Anterior cingulate cortex (tissue), 58 donors: ENCODE data around the gene ATG9B.

Source experiments
- DNase-seq, 58 donors: peaks; one replicate each; lab custom pipeline; 2025; lab: John Stamatoyannopoulos, UW

ATG9B gene

DNA sequence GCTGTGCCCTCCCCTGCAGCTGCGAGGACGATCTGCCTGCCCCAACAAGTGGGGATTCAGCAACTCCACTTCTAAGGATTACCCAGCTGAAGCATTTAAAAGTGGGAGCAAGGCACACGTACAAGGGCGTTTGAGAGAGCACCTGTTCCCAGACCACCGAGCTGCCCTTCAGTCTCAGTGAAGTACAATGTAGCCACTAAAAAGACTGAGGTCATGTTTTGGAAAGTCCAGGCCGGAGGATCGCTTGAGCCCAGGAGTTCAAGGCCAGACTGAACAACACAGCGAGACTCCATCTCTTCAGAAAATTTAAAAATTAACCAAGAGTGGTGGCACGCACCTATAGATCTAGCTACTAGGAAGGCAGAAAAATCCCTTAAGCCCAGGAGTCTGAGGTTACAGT is 18.7 kb downstream of the ATG9B start:
- DNase-seq, result no peak

DNA sequence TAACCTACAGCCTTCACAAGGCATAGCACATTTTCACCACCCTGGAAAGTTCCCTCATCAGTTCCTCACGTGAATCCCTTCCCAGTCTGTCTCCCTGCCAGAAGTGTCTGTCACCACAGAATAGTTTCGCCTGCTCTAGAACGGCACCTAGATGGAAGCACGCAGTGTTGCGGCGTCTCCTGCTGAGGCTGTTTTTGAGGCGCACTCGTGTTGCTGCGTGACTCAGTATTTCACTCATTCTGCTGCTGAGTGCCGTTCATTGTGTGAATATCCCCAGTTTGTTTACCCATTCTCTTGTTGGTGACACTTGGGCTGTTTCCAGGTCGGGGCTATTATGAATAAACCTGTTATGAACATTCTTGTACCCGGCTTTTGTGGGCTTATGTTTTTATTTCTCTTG is 20.7 kb downstream of the ATG9B start:
- no peak for DNase-seq

GRCh38 chr7:151001546-151001945 is 22.7 kb downstream of the ATG9B start:
- no peak for DNase-seq

GRCh38 chr7:151000897-151001495 is 23.3 kb downstream of the ATG9B start:
- no peak for DNase-seq

GRCh38 chr7:150999497-151000230 is 24.6 kb downstream of the ATG9B start:
- no peak for DNase-seq

DNA sequence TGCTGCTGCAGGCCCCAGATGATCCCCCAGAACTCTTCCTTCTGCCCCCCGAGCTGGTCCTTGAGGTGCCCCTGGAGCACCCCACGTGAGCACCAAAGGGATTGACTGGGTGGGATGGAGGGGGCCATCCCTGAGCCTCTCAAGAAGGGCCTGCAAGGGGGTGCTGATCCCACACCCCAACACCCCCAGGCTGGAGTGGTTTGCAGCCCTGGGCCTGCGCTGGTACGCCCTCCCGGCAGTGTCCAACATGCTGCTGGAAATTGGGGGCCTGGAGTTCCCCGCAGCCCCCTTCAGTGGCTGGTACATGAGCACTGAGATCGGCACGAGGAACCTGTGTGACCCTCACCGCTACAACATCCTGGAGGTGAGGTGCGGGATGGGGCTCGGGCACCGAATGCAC is 25.3 kb downstream of the ATG9B start:
- DNase-seq, result no peak

- no peak for DNase-seq
Observed at GRCh38 chr7:150998341-150998740, 26.0 kb downstream of the ATG9B start.

DNA sequence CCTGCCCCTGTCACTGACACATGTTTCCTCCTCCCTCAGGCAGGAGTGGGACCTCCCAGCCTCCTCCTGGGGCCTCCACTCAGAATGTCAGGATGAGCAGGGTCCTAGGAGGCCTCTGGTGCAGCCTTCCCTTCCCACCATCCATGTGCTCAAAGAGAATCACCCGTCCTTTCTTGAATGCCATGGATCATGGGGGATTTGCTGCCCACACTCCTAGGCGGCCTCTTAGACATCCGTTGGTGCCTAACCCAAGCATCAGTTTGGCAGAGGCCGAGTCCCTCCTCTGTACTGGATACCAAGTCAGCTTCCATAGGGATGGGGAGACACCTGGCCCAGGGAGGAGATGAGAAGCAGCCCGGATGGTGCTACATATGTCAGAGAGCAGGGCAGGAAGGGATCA is 26.5 kb downstream of the ATG9B start:
- DNase-seq, result no peak

DNA sequence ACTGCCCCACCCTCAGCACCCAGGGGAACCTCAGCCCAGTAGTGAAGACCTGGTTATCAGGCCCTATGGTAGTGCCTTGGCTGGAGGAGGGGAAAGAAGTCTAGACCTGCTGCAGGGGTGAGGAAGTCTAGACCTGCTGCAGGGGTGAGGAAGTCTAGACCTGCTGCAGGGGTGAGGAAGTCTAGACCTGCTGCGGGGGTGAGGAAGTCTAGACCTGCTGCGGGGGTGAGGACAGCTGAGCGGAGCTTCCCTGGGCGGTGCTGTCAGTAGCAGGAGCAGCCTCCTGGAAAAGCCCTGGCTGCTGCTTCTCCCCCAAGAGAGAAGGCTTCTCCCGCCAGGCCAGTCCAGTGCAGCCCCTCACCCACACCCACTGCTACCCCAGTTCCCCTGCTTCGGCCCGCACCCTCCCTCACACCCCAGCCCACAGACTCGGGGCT is 27.2 kb downstream of the ATG9B start:
- DNase-seq, result no peak

GRCh38 chr7:150996376-150997074 is 27.8 kb downstream of the ATG9B start:
- no peak for DNase-seq

- DNase-seq, result no peak
Observed at GRCh38 chr7:150994838-150995510, 29.3 kb downstream of the ATG9B start.

DNA sequence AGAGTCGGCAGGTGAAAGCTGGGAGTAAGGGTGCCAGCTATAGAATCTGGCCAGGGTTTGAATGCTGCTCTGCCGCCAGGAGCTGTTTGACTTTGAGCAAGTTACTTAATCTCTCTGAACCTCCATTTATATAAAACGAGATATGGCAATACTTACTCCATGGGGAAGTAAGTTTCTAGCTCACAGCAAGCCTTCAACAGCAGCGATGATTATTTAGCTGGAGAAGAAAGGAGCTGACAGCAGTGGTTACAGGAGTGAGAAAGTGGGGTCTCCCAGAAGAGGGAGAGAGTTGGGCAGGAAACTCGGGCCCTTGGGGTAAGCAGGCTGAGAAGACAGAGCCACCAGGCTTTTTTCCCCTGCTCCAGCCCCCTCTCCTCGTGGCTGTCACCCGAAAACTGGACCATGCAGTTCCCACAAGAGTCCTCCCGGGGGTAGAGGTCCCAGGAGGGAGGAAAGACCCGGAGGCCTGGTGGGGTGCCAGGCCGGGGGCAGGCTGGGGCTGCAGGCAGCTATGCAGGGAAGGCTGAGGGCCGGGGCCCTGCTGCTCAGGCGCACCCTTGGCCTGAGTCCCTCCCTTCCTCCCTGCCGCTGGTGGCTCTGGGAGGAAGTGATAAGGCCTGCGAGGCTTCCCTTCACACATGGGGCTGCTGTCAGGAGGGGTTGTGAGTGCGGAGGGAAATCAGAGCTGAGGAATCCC is 30.0 kb downstream of the ATG9B start:
- DNase-seq, result no peak

DNA sequence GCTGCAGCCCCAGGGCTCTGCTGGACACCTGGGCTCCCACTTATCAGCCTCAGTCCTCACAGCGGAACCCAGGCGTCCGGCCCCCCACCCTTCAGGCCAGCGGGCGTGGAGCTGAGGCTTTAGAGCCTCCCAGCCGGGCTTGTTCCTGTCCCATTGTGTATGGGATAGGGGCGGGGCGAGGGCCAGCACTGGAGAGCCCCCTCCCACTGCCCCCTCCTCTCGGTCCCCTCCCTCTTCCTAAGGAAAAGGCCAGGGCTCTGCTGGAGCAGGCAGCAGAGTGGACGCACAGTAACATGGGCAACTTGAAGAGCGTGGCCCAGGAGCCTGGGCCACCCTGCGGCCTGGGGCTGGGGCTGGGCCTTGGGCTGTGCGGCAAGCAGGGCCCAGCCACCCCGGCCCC is 30.8 kb downstream of the ATG9B start:
- DNase-seq, result no peak

DNA sequence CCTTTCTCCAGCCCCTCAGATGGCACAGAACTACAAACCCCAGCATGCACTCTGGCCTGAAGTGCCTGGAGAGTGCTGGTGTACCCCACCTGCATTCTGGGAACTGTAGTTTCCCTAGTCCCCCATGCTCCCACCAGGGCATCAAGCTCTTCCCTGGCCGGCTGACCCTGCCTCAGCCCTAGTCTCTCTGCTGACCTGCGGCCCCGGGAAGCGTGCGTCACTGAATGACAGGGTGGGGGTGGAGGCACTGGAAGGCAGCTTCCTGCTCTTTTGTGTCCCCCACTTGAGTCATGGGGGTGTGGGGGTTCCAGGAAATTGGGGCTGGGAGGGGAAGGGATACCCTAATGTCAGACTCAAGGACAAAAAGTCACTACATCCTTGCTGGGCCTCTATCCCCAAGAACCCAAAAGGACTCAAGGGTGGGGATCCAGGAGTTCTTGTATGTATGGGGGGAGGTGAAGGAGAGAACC is 31.4 kb downstream of the ATG9B start:
- peak in 9 of 58 donors; percentile 9 to 46 (median 23) for DNase-seq

- DNase-seq, result no peak
Observed at GRCh38 chr7:150992051-150992640, 32.1 kb downstream of the ATG9B start.

- DNase-seq, result no peak
Observed at GRCh38 chr7:150990416-150991186, 33.7 kb downstream of the ATG9B start, which contains the start of gene NOS3. NOS3 (plus strand) TSS chr7:150991017; CDS start chr7:150993804, 2,787 bp downstream.

GRCh38 chr7:150989456-150989855 is 34.8 kb downstream of the ATG9B start:
- no peak for DNase-seq

DNA sequence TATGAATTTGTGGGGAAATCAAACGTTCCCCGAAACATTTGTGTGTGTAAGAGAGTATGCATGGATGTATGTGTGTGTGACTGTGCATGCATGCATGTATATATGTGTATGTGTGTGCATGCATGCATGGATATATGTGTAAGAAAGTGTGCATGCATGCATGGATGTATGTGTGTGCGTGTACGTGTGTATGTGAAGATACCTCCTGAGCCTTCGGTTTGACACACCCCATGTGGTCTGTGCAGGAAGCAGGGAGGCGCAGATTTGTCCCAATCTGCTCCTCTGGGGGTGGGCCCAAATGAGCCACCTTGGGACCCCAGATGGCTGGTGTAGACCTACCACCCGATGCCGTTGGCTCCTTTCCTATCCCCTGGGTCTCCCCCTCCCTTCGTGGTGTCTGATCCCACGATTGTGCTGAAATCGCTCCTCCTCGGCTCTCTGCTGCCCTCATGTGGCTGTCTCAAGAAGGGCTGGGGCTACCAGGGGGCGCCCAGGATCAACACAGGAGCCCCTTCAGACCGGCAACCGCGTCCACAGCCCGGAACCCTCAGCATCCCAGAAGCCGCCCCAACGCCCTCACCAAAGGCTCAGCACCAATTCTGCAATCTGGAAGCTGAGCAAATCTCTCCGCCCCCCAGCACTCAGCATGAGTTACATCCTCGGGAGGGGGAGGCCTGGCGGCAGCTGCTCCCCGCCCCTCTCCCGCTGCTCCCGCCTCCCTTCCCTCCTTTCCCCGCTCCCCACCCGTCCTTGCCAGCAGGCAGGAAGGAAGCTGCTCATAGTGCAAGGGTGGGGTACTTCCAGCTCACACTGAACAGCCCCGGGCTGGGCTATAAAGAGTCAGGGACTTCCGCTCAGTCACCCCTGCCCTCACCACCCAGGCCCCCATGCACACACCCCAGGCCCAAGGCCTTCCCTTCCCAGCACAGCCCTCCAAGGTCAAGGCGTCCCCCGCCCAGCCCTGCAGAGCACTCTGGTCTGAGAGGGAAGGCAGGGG is 35.8 kb downstream of the ATG9B start:
- DNase-seq, result peak in 47 of 58 donors; percentile 26 to 78 (median 53)
